IMR-90 (cell line): ENCODE measurements around the gene PSKH1. TPM values are rescaled to one million over a fixed set of nuclear protein-coding genes. Genes with fewer than 3 reads are reported as not detected.

Experiments used
- ATAC-seq: fragments of 200-7000 bp; cut with Tn5 transposase; 2 replicates; pipeline ENCODE4 v1.9.1; 2020; ENCODE audit warnings: low read depth, mild to moderate bottlenecking, moderate library complexity
- BruUV-seq: library from RNA; stranded (reverse); fragments of 400-500 nt; replicated peaks from 2 replicates; lab custom pipeline; 2021; lab: Mats Ljungman, UMichigan
- CTCF ChIA-PET: fragments of 300-600 bp; formaldehyde crosslinking; extraction: SDS; loops from one replicate; lab custom pipeline; 2021; ENCODE audit warnings: antibody characterized with exemption; lab: Yijun Ruan, JAX
- POLR2A ChIA-PET: fragments of 300-600 bp; sonication (Branson Sonifier 250); formaldehyde crosslinking; loops from one replicate; lab custom pipeline; 2022; ENCODE audit warnings: antibody characterized with exemption; ENCODE audit not compliant: unreplicated experiment; lab: Charles Lee
- DNase-seq: peaks from one replicate; pipeline ENCODE4 v3.0.0; 2013
- H2AFZ ChIP-seq: replicated peaks from 2 replicates; pipeline ENCODE3; 2013; ENCODE audit warnings: low read length, mild to moderate bottlenecking; ENCODE audit not compliant: poor library complexity
- H2AK5ac ChIP-seq: 2 replicates; pipeline ENCODE4 v1.6.1; 2013; ENCODE audit warnings: low read depth, low read length, inconsistent platforms
- H2AK9ac ChIP-seq: replicated peaks from 2 replicates; pipeline ENCODE3; 2013; ENCODE audit warnings: mild to moderate bottlenecking, low read depth, low read length, moderate library complexity; ENCODE audit not compliant: poor library complexity
- H2BK120ac ChIP-seq: 2 replicates; pipeline ENCODE4 v1.6.1; 2013; ENCODE audit warnings: low read depth, low read length, inconsistent platforms
- H2BK15ac ChIP-seq: 3 replicates; pipeline ENCODE4 v1.6.1; 2013; ENCODE audit warnings: low read depth, low read length, inconsistent platforms
- H2BK20ac ChIP-seq: 2 replicates; pipeline ENCODE4 v1.6.1; 2013; ENCODE audit warnings: low read depth, mild to moderate bottlenecking, inconsistent platforms, low read length, moderate library complexity
- H2BK5ac ChIP-seq: 2 replicates; pipeline ENCODE4 v1.6.1; 2013; ENCODE audit warnings: mild to moderate bottlenecking, low read depth, low read length, inconsistent platforms; ENCODE audit not compliant: poor library complexity, severe bottlenecking
- H3K14ac ChIP-seq: replicated peaks from 2 replicates; pipeline ENCODE4 v1.6.1; 2013; ENCODE audit warnings: low read depth, low read length, inconsistent platforms
- H3K18ac ChIP-seq: 2 replicates; pipeline ENCODE4 v1.6.1; 2013; ENCODE audit warnings: low read depth, low read length, control low read depth
- H3K23ac ChIP-seq: 2 replicates; pipeline ENCODE4 v1.6.1; 2013; ENCODE audit warnings: low read depth, low read length, inconsistent platforms
- H3K27ac ChIP-seq: 2 replicates; pipeline ENCODE4 v1.5.1; 2013; ENCODE audit warnings: mild to moderate bottlenecking, control low read depth, low read length; ENCODE audit not compliant: insufficient read depth
- H3K27me3 ChIP-seq: 2 replicates; pipeline ENCODE4 v1.6.1; 2013; ENCODE audit warnings: low read length; ENCODE audit not compliant: control insufficient read depth, insufficient read depth
- H3K36me3 ChIP-seq: 2 replicates; pipeline ENCODE4 v1.6.1; 2013; ENCODE audit warnings: low read length, mixed read lengths; ENCODE audit not compliant: control insufficient read depth, insufficient read depth
- H3K4ac ChIP-seq: 2 replicates; pipeline ENCODE4 v1.6.1; 2013; ENCODE audit warnings: low read depth, low read length, inconsistent platforms
- H3K4me1 ChIP-seq: 2 replicates; pipeline ENCODE4 v1.6.1; 2013; ENCODE audit warnings: low read length, mixed read lengths; ENCODE audit not compliant: control insufficient read depth, insufficient read depth
- H3K4me2 ChIP-seq: 2 replicates; pipeline ENCODE4 v1.6.1; 2013; ENCODE audit warnings: low read depth, mild to moderate bottlenecking, control low read depth, low read length, moderate library complexity
- H3K4me3 ChIP-seq: 2 replicates; pipeline ENCODE4 v1.5.1; 2013; ENCODE audit warnings: low read depth, mild to moderate bottlenecking, control low read depth, low read length, moderate library complexity; ENCODE audit not compliant: insufficient read depth
- H3K56ac ChIP-seq: 2 replicates; pipeline ENCODE4 v1.6.1; 2013; ENCODE audit warnings: low read length, inconsistent platforms; ENCODE audit not compliant: insufficient read depth; ENCODE audit errors: extremely low read depth
- H3K79me1 ChIP-seq, 2 experiments: 2 replicates each; pipeline ENCODE4 v1.6.1; 2013; ENCODE audit warnings: low read length in 2 of 2, inconsistent platforms in 1 of 2, low read depth in 1 of 2
- H3K9ac ChIP-seq: 2 replicates; pipeline ENCODE4 v1.6.1; 2013; ENCODE audit warnings: low read depth, low read length, control low read depth
- H3K9me1 ChIP-seq: 2 replicates; pipeline ENCODE4 v1.6.1; 2013; ENCODE audit warnings: low read length, inconsistent platforms; ENCODE audit not compliant: insufficient read depth
- H3K9me3 ChIP-seq: 2 replicates; pipeline ENCODE4 v1.6.1; 2013; ENCODE audit warnings: low read length; ENCODE audit not compliant: control insufficient read depth, insufficient read depth
- H4K20me1 ChIP-seq: 2 replicates; pipeline ENCODE4 v1.6.1; 2013; ENCODE audit warnings: low read length, inconsistent platforms; ENCODE audit not compliant: insufficient read depth
- H4K5ac ChIP-seq: 2 replicates; pipeline ENCODE4 v1.6.1; 2013; ENCODE audit warnings: mild to moderate bottlenecking, low read depth, low read length, control low read depth
- H4K8ac ChIP-seq, 2 experiments: 2 replicates each; pipeline ENCODE4 v1.6.1; 2013; ENCODE audit warnings: low read depth in 2 of 2, low read length in 2 of 2, control low read depth in 1 of 2, inconsistent platforms in 1 of 2
- H4K91ac ChIP-seq: 2 replicates; pipeline ENCODE4 v1.6.1; 2013; ENCODE audit warnings: low read depth, low read length, inconsistent platforms; ENCODE audit not compliant: insufficient read depth
- CHD1 ChIP-seq: IDR thresholded peaks from 2 replicates; pipeline ENCODE4 v1.6.1; 2012; ENCODE audit warnings: low read depth, low read length, improper control_type of control experiment
- WGBS, 2 experiments: methylation state at CpG; one replicate each; pipeline versions ENCODE4 v1.1.5 to v1.1.7; 2013; ENCODE audit warnings: missing lambda C conversion rate in 2 of 2; ENCODE audit not compliant: insufficient read length in 1 of 2; ENCODE audit errors: extremely low coverage in 2 of 2; 5-methylcytosine and 5-hydroxymethylcytosine counted together
- dilution Hi-C: fragments of 300-500 bp; cut with HindIII; formaldehyde crosslinking; loops from one replicate; pipeline ENCODE4 v1.14.3; 2018; ENCODE audit warnings: low sequenced_read_pairs; ENCODE audit not compliant: unreplicated experiment
- in situ Hi-C: fragments of 300-500 bp; cut with MboI; formaldehyde crosslinking; loops from 3 replicates; pipeline ENCODE4 v1.14.3; 2019; ENCODE audit warnings: low sequenced_read_pairs, inconsistent platforms, mixed read lengths
- intact Hi-C: fragments of 100-400 bp; cut with micrococcal nuclease; formaldehyde crosslinking; loops from 2 replicates; pipeline ENCODE4 v1.10.0; 2022
- polyA plus RNA-seq, 3 experiments: library from polyadenylated mRNA; depleted of rRNA; stranded (reverse); fragments of >200 nt; gene quantifications; 2 replicates each; pipeline ENCODE4 v1.2.3, GENCODE V29; 2012; ENCODE audit warnings: low replicate concordance in 1 of 3
- total RNA-seq: library from RNA; depleted of rRNA; stranded (reverse); fragments of >200 nt; gene quantifications from 2 replicates; pipeline ENCODE4 v1.2.3, GENCODE V29; 2012
- TF ChIP-seq, protein P1 (sequence below): fragments of 150-350 bp; IDR thresholded peaks from 2 replicates; pipeline ENCODE4 v1.6.1; 2017; ENCODE audit warnings: mild to moderate bottlenecking, antibody characterized with exemption, low read length, low read depth

The PSKH1 gene
- total and polyA plus RNA-seq, 2 of the 4 experiments (the other 2 are of a cell fraction) = 11.5 to 26.7 TPM

DNA sequence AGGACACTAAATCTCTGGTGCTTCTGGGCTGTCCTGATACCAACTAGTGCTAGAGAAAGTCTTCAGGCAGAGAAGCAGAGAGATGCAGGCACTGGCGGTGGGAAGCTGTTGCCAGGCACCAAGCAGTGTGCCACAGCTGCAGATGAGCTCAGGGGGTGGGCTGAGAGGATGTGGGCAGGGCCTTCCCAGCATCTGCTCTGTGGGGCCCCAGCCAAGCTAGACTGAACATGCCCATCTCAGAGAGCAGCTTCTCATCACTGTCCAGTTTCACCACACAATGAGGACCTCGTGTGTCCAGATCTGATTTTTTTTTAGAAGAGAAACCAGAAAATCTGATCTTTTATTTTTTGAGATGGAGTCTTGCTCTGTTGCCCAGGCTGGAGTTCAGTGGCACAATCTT is 17.1 kb downstream of the PSKH1 start:
- Histone ChIP-seq H2BK120ac (no peak overlapping the region), H3K4me1 (no peaks in the 10 kb centered on the region), H4K5ac (no peak overlapping the region), H2AFZ (no peak overlapping the region), H2BK5ac (no peak overlapping the region), H2BK20ac (no peak overlapping the region), H4K91ac (no peak overlapping the region), H2BK15ac (no peak overlapping the region), H3K9ac (no peak overlapping the region), H4K8ac (no peak overlapping the region), H3K4me2 (no peak overlapping the region), H3K9me3 (no peaks in the 10 kb centered on the region), H3K56ac (no peak overlapping the region), H3K4me3 (no peak overlapping the region), H3K27ac (no peak overlapping the region), H3K9me1 (0 out of 2 replicates have a peak, but pooled peaks cover 4% of the 10 kb centered on the region), H3K36me3 (peaks cover 27% of the 10 kb centered on the region), H3K18ac (no peak overlapping the region), H2AK9ac (no peak overlapping the region), H3K79me1 (peaks cover 7 to 49% of the 10 kb centered on the region in 2 experiments; a peak in 3 of 4 replicates), H3K14ac (no peak overlapping the region), H2AK5ac (no peak overlapping the region), H3K4ac (no peak overlapping the region), H4K20me1 (peaks cover 14% of the 10 kb centered on the region; the same call in 1 of the 2 replicates), H3K27me3 (no peaks in the 10 kb centered on the region), H3K23ac (no peak overlapping the region)
- dilution Hi-C loops (no loop called here), intact Hi-C loops (no loop called here), in situ Hi-C loops (no loop called here)
- WGBS, 2 experiments = no CpG with 5 or more reads among the region's 2 CpGs
- CTCF ChIA-PET = interaction anchor here (0.5 to 1.2 kb wide), 2 partner anchors 26 to 91 kb away, joined by 3 to 14 read pairs; partner anchors contain the start of gene NRN1L
- BruUV-seq = no TSS peak
- ATAC-seq (peak; percentile 97), DNase-seq (peak; percentile 69)
- TF ChIP-seq, protein P1, sequence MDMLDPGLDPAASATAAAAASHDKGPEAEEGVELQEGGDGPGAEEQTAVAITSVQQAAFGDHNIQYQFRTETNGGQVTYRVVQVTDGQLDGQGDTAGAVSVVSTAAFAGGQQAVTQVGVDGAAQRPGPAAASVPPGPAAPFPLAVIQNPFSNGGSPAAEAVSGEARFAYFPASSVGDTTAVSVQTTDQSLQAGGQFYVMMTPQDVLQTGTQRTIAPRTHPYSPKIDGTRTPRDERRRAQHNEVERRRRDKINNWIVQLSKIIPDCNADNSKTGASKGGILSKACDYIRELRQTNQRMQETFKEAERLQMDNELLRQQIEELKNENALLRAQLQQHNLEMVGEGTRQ = no peak
- no peak for TF ChIP-seq CHD1
- POLR2A ChIA-PET = no interaction called here
